Omental fat pad (tissue), 4 donors: ENCODE measurements around the gene IL15RA. TPM values are rescaled to one million over a fixed set of nuclear protein-coding genes. Genes with fewer than 3 reads are reported as not detected.

ENCODE experiments used
- ATAC-seq: fragments of 150-250 bp; one replicate; pipeline ENCODE4 v1.9.1; 2016; ENCODE audit warnings: mild to moderate bottlenecking, moderate library complexity; ENCODE audit not compliant: low FRiP score
- DNase-seq: peaks from one replicate; pipeline ENCODE4 v3.0.0-alpha.2; 2019; ENCODE audit warnings: low spot score
- total RNA-seq, 4 donors: library from RNA; depleted of rRNA; stranded (reverse); fragments of >200 nt; gene quantifications; one replicate each; pipeline ENCODE4 v1.1.0, GENCODE V29; 2016
- TF ChIP-seq, protein P1 (sequence below), 3 donors: fragments of 450-650 bp; IDR thresholded peaks; one replicate each; pipeline ENCODE4 v1.5.1; 2016 to 2017; ENCODE audit warnings: antibody characterized with exemption in 3 of 3, mild to moderate bottlenecking in 3 of 3, moderate library complexity in 2 of 3

The IL15RA gene
- total RNA-seq, 4 donors from 2014 or later: 18.7 to 71.6 (median 26.8) TPM

DNA sequence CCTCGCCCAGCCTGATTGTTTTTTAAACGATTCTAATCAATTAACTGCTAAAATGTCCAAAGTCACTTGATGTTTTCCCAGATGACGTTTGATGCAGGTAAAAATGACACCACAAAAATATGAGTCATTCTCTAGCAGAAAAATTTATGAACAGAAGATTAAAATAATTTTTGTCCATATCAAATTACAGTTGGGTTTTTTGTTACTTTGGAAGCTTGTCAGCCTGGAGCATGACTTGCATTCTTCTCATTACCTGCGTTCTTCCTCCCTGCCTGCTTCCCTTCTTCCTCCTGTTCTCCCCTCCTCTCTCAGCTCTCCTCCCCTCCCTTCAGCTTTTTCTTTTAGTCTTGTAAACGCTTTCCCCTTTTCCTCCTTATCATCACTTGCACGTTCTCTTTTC is 18.7 kb downstream of the IL15RA start:
- TF ChIP-seq, protein P1, sequence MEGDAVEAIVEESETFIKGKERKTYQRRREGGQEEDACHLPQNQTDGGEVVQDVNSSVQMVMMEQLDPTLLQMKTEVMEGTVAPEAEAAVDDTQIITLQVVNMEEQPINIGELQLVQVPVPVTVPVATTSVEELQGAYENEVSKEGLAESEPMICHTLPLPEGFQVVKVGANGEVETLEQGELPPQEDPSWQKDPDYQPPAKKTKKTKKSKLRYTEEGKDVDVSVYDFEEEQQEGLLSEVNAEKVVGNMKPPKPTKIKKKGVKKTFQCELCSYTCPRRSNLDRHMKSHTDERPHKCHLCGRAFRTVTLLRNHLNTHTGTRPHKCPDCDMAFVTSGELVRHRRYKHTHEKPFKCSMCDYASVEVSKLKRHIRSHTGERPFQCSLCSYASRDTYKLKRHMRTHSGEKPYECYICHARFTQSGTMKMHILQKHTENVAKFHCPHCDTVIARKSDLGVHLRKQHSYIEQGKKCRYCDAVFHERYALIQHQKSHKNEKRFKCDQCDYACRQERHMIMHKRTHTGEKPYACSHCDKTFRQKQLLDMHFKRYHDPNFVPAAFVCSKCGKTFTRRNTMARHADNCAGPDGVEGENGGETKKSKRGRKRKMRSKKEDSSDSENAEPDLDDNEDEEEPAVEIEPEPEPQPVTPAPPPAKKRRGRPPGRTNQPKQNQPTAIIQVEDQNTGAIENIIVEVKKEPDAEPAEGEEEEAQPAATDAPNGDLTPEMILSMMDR (IDR thresholded peaks at IDR 0.05): no peak
- DNase-seq (no peak), ATAC-seq (no peak)

DNA sequence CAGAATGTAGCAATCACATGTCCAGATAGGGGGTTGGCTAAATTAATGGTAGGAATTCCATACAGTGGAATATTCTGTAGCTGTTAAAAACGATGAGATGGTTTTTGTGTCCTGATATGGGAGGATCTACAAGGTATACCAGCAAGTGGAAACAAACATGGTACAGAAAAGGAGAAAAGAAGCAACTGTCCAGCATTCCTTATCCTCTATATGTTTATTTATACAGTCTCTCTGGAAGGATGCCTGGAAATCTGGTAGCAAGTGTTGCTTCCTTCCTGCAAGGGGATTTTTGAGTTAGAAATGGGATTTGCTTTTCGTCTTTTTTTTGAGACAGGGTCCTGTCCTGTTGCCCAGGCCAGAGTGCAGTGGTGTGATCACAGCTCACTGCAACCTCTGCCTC is 19.3 kb downstream of the IL15RA start:
- no peak for DNase-seq
- ATAC-seq: no peak
- TF ChIP-seq, protein P1 (IDR thresholded peaks at IDR 0.05): no peak

DNA sequence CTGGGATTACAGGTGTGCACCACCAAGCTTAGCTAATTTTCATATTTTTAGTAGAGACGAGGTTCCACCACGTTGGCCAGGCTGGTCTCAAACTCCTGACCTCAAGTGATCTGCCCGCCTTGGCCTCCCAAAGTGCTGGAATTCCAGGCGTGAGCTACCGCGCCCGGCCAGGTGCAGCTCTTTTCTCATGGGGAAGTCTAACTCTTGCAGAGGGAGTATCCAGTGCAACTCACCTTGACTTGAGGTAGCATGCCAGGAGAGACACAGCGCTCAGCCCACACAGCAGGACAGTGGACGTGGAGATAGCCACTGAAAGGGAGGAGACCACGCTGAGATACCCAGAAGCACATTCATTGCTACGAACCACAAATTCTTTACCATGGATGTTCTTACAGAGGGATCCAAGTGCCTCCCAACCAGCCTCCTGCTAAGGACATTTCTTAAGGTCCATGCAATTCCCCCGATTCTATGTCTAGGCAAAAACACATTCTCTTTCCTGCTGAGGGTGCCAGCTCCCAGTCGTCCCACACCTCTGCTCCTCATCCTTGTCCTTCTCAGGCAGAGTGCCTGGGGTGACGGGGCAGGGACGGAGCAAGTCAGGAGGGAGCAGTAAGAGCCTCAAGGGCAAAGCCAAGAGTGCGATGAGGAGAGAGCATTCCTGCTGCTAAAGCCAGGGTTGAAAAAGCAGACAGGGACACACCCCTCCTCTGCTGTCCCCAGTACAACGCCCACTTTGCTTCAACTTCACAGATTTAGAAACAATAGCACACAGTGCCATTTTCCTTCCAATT is 21.0 kb downstream of the IL15RA start:
- TF ChIP-seq, protein P1 (IDR thresholded peaks at IDR 0.05): no peak
- DNase-seq (no peak), ATAC-seq (no peak)

DNA sequence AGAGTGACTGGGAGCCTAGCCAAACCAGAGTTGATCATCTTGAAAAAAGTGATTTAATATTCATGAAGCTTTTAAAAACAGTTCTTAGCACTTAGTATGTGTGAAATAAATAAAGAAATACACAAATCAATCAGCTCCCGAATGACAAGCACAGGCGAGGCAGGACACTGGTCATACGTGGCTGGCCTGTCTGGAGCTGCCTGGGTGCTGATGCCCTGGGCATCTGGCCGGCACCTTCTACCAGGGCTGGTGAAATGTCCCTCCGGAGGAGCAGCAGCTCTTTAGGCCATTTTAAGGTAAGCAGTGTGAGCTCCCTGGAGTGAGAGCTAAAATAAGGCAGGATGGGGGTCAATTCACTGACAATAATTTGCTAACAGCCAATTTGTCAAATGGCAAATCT is 23.7 kb downstream of the IL15RA start:
- TF ChIP-seq, protein P1 (IDR thresholded peaks at IDR 0.05): no peak
- ATAC-seq (no peak), DNase-seq (no peak)

DNA sequence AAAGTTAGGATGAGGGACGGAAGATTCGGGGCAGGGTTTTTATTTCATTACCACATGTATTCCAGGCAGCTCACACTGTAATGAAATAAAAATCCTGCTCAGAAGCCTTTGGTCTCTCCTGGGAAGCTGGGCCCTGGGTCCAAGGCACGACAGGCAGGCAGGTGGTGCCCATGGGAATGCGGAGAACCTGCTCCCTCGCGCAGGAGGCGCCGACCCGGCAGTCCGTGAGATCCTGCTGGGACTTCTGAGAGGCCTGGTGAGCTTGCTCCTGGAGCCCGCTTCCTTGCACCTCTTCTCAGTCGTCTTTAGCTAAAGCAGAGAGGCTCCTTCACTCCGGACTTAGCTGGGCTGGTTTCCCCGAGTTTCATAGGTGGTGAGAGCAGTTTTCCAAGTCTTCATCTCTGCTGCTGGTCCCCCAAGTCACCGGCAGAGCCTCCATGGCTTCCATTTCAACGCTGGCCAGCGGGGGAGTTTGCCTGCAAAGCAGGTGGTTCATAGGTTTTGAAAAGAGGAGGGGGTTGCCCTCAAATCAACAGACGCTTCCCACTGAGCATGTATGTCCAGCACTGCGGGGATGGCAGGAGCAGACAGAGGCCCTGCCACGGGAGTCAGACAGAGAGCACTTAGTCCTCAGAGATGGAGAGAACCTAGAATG is 24.5 kb downstream of the IL15RA start:
- TF ChIP-seq, protein P1 (IDR thresholded peaks at IDR 0.05): no peak
- DNase-seq: no peak
- no peak for ATAC-seq

DNA sequence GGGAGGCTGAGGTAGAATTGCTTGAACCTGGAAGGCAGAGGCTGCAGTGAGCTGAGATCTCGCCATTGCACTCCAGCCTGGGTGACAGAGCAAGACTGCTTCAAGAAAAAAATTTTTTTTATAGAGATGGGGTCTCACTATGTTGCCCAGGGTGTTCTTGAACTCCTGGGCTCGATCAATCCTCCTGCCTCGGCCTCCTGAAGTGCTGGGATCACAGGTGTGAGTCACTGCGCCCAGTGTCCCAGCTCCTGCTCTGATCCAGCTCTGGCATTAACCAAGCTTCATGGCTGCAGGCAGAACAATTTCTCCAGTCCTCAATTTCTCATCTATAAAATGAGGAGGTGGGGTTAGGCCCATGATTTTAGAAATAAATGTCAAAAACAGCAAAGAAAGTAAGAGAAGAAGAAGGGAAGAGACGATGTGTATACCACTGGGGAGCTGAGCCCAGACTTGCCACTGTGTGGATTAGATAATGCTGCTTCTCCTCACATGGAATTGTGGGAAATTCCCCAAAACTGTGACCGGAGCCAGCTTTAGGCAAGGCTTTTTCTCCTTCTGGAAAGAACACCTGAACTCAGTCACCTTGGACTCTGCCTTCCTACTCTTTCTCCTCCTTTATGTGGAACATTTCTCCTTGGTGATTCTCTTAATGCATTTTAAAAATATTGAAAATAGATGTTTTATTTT is 25.5 kb downstream of the IL15RA start:
- peak; percentile 4 for ATAC-seq
- DNase-seq: no peak
- TF ChIP-seq, protein P1 (IDR thresholded peaks at IDR 0.05): no peak
